ENCODE results near the gene ST3GAL6. TPM values are rescaled to one million over a fixed set of nuclear protein-coding genes. Genes with fewer than 3 reads are reported as not detected.

Gene ST3GAL6
- total and polyA plus RNA-seq, 2 of the 8 experiments (the other 6 are each of a cell fraction or from before 2014, with no cell fraction given): 3.3 to 6.1 TPM

DNA sequence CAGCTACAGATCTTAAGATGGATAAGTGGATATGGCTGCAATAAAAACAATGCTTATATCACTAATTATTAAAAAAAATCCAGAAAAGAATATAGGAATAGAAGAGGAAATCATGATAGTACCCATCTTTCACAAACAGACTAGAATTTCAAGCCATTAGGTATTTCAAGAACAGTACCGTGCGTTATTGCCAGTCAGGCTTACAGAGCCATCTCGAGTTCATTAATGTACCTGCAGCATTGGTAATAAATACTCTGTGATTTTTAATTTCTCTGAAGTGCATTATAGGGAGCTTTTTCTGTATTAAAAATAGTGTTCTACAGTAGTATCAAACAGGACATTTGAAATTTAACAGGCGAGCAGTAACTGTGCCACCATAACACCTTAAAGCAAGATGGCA is 35.7 kb downstream of the ST3GAL6 start:
- Histone ChIP-seq H2BK12ac (ENCODE audit: low read depth, low read length) (no peak overlapping the region), H3K79me1 (ENCODE audit: low read depth, low read length) (no peaks in the 10 kb centered on the region), H2BK20ac (ENCODE audit: low read length) (no peak overlapping the region), H3K4ac (replicated peaks; ENCODE audit: insufficient read length, low read depth, low read length) (no peak overlapping the region), H3K56ac (replicated peaks; ENCODE audit: insufficient read length, low read depth, low read length) (no peak overlapping the region), H3K23me2 (ENCODE audit: low read depth, low read length) (no peaks in the 10 kb centered on the region), H3K4me1 (replicated peaks in 1 of 4; ENCODE audit: control insufficient read depth in 3 of 4, insufficient read depth in 4 of 4, low read length in 3 of 4) (no peaks in the 10 kb centered on the region), H2AK5ac (ENCODE audit: low read depth, low read length) (no peak overlapping the region), H3K9ac (replicated peaks in 1 of 4; ENCODE audit: extremely low read depth in 1 of 4, low read depth in 3 of 4, low read length in 3 of 4) (no peak overlapping the region), H3K36me3 (ENCODE audit: control insufficient read depth in 2 of 4, insufficient read depth in 4 of 4, low read length in 3 of 4) (peaks cover 3 to 25% (median 6%) of the 10 kb centered on the region in 4 experiments), H3K27ac (ENCODE audit: low read depth, low read length) (no peak overlapping the region), H2BK5ac (ENCODE audit: low read depth, low read length) (no peak overlapping the region), H3K4me2 (ENCODE audit: insufficient read depth in 1 of 2, low read depth in 2 of 2, low read length in 2 of 2) (no peak overlapping the region), H4K8ac (ENCODE audit: extremely low read depth, insufficient read depth, low read length) (no peak overlapping the region), H3K14ac (ENCODE audit: insufficient read length) (no peak overlapping the region), H3K18ac (ENCODE audit: extremely low read depth, low read length) (no peak overlapping the region), H4K20me1 (replicated peaks in 1 of 2; ENCODE audit: control insufficient read depth in 1 of 2, insufficient read depth in 2 of 2, low read length in 2 of 2) (peaks cover 0 to 1% of the 10 kb centered on the region in 2 experiments), H3K9me3 (ENCODE audit: insufficient read depth in 2 of 2, low read depth in 1 of 2, low read length in 1 of 2) (no peaks in the 10 kb centered on the region), H3K23ac (ENCODE audit: insufficient read length) (no peak overlapping the region), H4K91ac (replicated peaks; ENCODE audit: insufficient read length, low read length) (no peak overlapping the region), H2BK120ac (replicated peaks; ENCODE audit: low read depth, low read length) (no peak overlapping the region), H2AFZ (ENCODE audit: low read length) (no peak overlapping the region), H4K5ac (ENCODE audit: insufficient read length, low read depth, low read length) (no peak overlapping the region), H2BK15ac (ENCODE audit: low read length) (no peak overlapping the region), H3K4me3 (ENCODE audit: extremely low read depth in 1 of 4, insufficient read depth in 2 of 4, low read depth in 3 of 4, low read length in 4 of 4) (no peak overlapping the region), H3K27me3 (replicated peaks in 1 of 4; ENCODE audit: control insufficient read depth in 3 of 4, extremely low read depth in 1 of 4, insufficient read depth in 3 of 4, low read length in 3 of 4) (no peaks in the 10 kb centered on the region), H3K79me2 (ENCODE audit: control insufficient read depth in 1 of 2, insufficient read depth in 2 of 2, low read length in 2 of 2) (no peaks in the 10 kb centered on the region)
- 96% methylated on average over 4 of the region's 4 CpGs; no CpG with 5 or more reads in 1 of the 2 experiments for WGBS, 2 experiments (ENCODE audit: extremely low coverage in 1 of 2, insufficient coverage in 1 of 2, insufficient read length in 1 of 2, insufficient replicate concordance in 2 of 2, low coverage in 1 of 2, low lambda C conversion rate in 2 of 2, missing lambda C conversion rate in 1 of 2)
- ChIA-PET POLR2A (ENCODE audit: partially characterized antibody) (no interaction called here), CTCF (ENCODE audit: partially characterized antibody) (interaction anchor here (0.9 to 1.6 kb wide), 6 partner anchors 19 to 203 kb away, joined by 3 to 5 read pairs (median 4); no protein-coding TSS in a partner anchor)
- DNase-seq (ENCODE audit: low read depth in 1 of 2, low spot score in 2 of 2): no peak
- FAIRE-seq: no peak
- TF ChIP-seq NANOG (IDR thresholded peaks at IDR 0.05; ENCODE audit: insufficient read depth, low read depth, low read length, poor library complexity, severe bottlenecking) (no peak), POLR2AphosphoS5 (IDR thresholded peaks at IDR 0.05; ENCODE audit: low read depth, low read length) (no peak), CHD2 (IDR thresholded peaks at IDR 0.05; ENCODE audit: low read length) (no peak), KDM4A (IDR thresholded peaks at IDR 0.05; ENCODE audit: low read depth, low read length, severe bottlenecking) (no peak), CTBP2 (IDR thresholded peaks at IDR 0.05; ENCODE audit: borderline replicate concordance, insufficient read depth, insufficient read length, low read length) (no peak), GABPA (IDR thresholded peaks at IDR 0.05; ENCODE audit: borderline replicate concordance, insufficient read depth, low read length) (no peak), SUZ12 (IDR thresholded peaks at IDR 0.05; ENCODE audit: low read length) (no peak), SIRT6 (IDR thresholded peaks at IDR 0.05; ENCODE audit: low read length) (no peak), HDAC6 (IDR thresholded peaks at IDR 0.05; ENCODE audit: low read depth, low read length) (no peak), SP4 (IDR thresholded peaks at IDR 0.05; ENCODE audit: low read length) (no peak), BCL11A (IDR thresholded peaks at IDR 0.05; ENCODE audit: low read depth in 2 of 2, low read length in 2 of 2) (no peak), EZH2 (IDR thresholded peaks at IDR 0.05; ENCODE audit: low read depth, low read length, severe bottlenecking) (no peak), TCF12 (IDR thresholded peaks at IDR 0.05; ENCODE audit: low read depth, low read length) (no peak), CHD1 (IDR thresholded peaks at IDR 0.05; ENCODE audit: low read depth, low read length) (no peak)
- TF ChIP-seq, protein P1, sequence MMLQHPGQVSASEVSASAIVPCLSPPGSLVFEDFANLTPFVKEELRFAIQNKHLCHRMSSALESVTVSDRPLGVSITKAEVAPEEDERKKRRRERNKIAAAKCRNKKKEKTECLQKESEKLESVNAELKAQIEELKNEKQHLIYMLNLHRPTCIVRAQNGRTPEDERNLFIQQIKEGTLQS (IDR thresholded peaks at IDR 0.05; ENCODE audit: insufficient read depth, low read depth, low read length): no peak
